Islet of Langerhans (tissue), 1 donor: ENCODE measurements around the gene TDRD7.

Experiments
- FAIRE-seq: peaks from one replicate; lab custom pipeline; 2011; peaks lifted over from hg19 to GRCh38; lab: Jason Lieb, UNC

Gene TDRD7

DNA sequence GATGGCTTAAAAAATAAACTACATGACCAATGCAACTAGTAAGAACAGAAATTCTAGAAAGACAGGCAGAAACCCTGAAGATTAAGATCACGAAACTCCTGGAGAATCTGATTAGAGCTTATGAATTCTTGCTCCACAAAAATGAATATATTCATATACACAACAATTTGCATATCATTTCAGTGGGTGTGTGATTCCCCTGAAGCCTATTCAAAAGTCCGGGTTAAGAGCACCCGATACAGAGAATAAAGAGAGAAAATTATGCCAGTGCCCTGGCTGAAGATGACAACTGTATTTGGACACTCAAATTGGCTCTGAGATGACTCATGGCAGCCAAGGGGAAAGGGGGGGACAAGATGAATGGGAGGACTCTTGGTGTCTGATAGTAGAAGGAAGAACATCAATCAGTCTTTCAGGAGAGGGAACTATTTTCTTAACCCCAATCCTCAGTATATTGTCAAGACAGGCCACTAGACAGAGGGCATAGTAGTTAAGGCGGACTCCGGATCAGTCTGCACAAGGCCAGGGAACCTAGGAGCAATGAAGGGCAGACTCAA is 95.6 kb downstream of the TDRD7 start:
- FAIRE-seq: no peak

DNA sequence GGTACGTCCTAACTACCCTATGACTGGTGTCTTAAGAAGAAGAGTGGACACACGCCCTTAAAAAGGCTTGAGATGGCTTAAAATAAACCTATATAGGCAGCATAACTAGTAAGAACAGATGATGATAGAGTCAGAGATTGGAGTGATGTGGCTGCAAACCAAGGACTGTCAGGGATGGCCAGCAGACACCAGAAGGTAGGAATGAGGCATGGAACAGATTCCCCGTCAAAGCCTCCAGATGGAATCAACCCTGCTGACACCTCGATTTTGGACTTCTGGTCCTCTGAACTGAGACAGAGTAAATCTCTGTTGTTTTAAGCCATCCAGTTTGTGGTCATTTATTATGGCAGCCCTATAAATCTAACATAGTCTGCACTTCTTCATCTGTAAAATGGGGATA is 97.0 kb downstream of the TDRD7 start:
- FAIRE-seq: no peak

DNA sequence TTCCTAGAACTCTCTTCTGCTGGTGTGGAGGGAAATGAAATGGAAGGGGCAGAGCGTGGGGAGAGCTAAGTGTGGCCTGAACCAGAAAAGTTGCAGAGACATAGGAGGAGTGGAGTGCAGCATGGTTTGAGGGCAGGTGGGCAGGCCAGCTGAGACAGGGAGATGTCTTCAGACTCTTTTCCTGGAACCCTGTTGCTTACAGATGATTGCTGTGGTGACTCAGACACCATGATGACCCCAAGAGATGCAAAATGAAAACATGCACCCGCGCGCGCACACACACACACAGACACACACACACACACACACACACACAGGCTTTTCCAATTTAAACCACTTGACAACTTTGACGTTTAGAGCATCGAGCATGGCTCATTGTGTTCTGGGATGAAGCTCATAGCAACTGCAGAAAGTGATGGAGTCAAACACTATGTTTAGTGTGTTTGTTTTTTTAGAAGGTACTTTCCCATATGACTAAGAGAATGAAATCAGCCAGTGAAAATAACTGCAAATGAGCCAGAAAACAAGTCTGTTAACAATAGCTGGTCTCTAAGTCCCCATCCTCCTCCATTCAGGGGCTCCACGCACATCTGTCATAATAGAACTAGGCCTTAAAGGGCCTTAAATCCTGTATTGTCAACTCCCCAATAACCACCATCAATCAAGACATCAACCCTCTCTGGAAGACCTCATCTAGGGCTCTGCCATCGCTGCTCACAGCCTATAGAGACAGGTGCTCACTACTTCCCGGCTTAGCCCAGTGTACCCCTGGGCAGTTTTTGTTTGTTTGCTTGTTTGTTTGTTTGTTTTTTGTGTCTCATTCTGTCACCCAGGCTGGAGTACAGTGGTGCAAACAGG is 99.1 kb downstream of the TDRD7 start:
- FAIRE-seq: peak; percentile 90

DNA sequence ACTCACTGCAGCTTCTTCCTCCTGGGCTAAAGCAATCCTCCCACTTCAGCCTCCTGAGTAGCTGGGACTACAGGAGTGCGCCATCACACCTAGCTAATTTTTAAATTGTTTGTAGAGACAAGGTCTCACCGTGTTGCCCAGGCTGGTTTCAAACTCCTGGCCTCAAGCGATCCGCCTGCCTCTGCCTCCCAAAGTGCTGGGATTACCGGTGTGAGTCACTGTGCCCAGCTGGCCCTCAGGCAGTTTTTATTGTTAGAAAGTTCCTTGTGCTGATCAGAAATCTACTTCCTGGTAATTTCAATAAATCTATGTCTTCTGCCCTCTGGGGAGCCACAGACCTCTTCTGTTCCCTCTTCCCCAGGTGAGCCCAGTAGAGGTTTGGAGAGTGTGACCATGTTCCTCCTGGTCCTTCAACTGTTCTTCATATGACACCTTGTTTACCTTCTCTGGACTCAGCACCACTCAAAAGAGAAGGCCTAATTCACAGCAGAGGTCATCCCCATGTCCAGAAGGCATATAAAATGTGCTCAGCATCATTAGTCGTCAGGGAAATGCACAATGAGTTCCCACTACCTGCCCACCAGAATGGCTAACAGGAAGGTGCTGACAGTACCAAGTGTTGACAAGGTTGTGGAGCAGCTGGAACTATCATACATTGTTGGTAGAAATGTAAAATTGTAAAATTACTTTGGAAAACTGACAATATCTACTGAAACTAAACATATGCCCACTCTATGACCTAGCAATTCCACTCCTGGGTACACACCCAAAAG is 99.9 kb downstream of the TDRD7 start:
- no peak for FAIRE-seq

DNA sequence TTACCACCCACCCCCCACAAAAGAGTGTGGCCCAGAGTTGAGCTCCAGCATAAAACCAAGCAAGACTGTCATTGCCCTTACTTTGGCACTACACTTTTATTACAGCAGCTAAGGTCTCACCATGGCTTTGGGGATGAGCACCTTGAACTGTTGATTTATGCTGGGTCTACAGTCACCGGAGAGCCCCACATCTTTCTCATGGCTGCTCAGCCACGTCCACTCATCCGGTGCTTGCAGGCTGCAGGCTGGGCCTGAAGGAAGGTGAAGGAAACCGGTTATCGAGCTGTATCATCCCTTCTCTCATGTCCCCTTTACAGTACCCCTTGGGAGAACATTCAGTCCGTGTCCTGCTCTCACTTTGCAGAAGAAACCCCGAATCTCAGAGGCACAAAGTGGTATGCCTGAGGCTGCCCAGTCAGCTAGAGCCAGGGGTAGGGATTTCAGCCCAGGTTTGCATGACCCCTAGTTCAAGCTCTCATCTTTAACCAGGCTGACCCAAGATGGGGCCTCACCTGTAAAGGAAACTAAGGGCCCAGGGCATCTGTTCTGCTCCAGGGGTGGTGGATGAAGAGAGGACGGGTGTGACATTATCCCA is 101.2 kb downstream of the TDRD7 start:
- FAIRE-seq: no peak

DNA sequence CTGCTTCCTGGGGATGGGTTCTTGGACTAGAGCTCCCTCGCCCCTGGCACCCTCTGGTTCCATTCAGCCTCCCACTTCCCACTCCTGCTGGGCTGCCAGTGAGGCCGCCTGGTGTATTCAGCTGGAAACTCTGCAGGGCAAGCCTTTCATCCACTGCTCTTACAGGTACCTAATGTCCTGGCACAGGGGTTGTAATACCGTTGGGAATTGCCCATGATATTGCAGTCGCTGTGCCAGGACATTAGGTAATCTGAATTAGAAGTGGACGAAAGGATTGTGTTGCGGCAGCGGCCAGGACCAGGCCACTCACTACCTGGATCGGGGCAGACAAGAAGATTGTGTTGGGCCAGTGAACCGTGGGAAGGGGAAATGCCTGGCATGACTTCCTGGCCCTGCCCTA is 102.6 kb downstream of the TDRD7 start:
- FAIRE-seq: no peak

DNA sequence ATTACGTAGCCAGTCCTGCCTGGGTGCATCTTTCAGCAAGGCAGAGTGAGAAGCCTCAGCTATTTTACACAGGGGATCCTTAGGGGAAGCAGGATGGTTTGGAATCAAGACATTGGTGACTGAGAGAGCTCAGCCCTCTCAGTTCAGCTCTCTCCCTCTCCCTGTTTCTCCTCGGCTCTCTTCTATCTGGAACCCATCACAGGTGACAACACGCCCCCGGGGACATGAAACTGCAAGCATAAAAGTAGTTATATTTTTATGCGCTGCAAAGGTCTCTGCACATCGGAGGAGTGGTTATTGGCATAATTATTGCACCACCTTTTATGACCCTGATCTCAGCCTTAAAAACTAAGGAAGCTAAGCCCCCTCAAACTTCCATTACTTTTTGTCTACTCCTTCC is 103.8 kb downstream of the TDRD7 start:
- no peak for FAIRE-seq

DNA sequence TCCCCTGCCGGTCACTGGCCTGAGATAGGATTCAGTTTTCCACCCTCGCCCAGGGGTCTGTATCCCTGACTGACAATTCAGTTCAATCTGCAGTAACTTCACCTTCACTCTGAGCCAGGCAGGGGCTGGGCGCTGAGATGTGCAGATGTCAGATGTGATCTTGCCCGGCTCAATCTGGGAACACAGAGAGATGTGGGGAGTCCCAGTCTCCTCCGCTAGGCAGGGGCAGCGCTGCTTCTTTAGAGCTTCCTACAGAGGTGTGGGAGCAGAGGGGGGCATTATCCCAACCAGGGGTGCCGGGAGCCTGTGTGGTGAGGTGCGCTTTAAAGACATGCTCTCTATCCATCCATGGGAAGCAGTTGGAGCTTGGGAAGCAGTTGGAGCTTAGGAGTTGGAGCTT is 104.2 kb downstream of the TDRD7 start:
- no peak for FAIRE-seq

DNA sequence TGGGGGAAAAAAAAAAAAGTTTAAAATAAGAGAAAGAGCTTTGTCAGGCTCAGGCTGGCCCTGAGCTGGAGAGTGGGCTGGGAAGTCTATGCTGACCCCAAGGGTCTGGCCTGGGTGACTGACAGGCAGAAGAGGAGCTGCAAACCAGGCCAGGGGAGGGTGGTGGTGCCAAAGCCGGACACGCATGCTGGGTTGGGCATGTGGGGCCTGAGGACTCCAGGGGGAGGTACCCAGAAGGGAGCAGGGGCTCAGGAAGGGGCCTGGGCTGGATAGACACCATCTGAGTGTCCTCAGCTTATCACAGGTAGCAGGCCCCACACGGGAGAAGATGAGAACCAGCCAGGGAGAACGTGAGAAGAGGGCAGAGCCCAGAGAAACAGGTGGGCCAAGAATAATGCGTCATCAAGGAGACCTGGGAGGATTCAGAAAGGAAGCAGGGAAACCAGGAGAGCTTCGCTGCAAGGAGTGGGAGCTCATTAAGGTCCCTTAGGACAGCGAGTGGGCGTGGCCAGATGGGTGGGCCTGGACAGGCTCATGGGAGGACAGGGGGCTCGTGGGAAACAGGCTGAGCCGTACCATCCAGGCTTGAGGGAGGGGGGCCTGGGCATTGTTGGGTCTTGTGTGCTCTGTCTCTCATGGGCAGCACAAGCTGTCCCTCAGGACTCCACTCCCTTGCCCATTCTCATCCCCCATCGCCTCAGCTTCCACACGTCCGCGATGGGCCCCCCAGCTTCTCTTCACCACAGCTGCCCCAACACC is 105.6 kb downstream of the TDRD7 start:
- FAIRE-seq: no peak

DNA sequence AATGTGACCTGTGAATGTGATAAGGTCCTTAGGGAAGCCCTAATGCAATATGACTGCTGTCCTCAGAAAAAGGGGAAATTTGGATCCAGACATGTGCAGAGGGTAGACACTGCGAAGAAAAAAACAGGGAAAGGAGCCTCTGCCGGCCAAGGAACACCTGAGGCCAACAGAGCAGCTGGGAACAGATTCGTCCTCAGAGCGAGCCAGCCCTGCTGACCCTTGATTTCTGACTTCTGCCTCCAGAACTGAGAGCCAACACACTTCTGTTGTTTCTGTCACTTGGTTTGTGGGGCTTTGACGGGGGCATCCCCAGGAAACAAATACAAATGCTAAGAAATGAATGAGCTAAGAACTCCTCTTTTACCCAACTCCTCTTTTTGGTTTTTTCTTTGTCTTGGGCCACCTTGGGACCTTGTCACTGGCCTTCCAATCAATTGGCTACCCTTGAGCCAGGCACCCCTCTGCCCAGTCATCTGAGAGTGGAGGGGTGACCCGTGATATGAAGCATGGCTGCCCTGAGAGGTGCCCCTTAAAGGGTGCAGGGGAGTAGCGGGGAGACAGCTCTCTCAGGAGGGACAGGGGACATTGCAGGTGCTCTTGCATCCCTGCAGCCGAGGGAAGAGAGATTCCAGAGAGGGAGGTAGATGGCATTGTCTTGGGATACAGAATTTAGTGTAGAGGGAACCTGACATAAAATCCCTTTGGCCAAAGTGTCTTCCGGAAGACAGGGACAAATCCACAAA is 106.4 kb downstream of the TDRD7 start:
- no peak for FAIRE-seq

DNA sequence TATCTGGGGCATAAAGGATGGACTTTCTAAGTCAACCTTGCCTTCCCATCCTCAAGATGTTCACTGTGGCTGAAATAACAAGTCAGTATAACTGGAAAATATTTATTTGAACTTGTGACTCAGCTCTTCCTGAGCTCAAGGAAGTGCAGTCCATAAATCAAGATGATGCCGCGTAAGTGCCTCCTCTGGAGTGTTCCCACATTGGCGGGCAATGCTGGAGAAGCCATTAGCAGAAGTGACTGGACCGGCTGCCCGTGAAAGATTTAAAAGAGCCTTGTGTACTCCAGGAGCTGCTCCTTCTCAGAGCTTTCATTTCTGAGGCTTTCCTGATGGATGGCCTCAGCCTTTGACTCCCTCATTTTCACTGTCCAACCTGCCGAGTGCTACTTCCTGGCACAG is 107.0 kb downstream of the TDRD7 start:
- FAIRE-seq: peak; percentile 81

DNA sequence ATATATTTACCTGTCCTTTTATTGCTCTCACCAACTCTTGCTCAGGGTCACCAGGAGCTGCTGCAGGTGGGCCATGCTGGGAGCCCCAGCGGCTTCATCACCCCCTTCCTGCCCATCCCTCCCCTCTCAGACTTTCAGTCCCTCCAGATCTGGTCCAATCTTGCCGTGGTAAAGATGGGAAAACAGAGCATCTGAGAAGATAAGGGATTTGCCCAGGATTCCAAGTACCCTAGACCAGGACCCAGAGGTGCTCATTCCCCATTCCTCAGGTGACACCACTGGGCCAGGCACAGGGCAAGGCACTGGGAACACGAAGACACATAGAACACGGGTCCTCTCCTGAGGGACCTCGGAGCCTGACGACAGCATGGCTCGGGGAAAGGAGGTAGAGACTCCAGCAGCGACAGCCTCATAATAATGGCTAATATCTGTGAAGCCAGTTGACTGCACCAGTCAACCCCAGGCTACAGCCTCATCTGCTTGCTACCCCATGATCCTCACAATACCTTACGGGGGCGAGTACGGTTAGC is 107.6 kb downstream of the TDRD7 start:
- no peak for FAIRE-seq

DNA sequence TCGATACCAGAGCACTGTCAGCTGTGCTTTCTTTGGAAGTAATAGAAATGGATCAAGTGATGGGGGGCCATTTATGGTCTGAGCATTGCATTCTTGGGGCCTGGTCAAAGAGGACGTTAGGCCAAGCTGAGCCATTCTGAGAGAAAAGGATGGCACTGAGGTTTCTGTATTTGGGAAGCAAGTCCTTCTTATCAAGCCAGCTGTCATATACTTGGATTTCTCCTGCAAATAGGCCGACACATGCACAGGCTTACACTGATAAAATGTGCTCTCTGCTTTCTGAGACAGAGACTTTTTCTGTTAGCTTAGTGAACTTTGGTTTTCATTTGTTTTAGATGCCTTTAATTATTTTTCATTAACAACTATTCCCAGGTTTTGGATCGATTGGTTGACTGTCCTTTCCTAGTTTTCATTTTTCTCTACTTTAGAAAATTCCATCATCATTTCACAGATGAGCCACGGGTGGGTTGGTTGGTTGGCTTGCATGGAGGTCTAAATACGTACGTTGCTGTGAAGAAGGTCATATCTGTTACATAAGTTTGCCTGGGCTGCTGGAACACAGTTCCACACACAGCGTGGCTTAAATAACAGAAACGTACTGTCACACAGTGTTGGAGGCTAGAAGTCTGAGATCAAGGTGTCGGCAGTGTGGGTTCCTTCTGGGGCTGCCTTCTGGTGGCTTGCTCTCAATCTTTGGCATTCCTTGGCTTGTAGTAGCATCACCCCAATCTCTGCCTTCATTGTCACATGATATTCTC is 109.9 kb downstream of the TDRD7 start:
- FAIRE-seq: no peak

DNA sequence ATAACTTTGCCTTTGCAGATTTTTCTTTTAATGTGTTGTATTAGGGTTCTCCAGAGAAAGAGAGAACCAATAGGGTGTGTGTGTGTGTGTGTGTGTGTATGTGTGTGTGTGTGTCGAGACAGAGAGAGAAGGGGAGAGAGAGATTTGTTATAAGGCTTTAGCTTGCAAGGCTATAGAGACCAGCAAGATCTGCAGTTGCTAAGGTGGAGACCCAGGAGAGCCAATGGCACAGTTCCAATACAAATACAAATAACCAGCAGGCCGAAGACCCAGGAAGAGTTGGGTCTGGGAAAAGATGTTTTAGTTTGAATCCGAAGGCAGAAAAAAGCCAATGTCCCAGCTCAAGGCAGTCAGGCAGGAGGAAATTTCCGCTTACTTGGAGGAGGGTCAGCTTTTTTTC is 112.5 kb downstream of the TDRD7 start:
- no peak for FAIRE-seq

DNA sequence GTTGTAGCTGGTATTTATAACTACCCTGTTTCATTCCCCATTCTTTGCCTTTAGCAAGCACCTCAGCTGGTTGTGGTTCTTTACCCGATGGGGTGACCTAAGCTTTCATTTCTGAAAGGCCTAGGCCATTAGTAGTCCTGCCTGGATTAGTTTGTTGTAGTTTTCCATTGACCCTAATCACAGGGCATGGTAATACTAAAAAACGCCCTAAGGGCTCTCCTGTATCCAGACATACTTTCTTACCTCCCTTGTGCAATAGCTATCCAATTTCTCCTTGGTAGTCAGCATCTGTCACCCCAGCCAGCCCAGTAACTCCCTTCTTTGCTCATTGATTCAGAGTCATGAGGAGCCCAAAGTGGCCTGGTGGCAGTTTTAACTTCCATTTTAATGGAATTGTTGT is 113.6 kb downstream of the TDRD7 start:
- FAIRE-seq: no peak

DNA sequence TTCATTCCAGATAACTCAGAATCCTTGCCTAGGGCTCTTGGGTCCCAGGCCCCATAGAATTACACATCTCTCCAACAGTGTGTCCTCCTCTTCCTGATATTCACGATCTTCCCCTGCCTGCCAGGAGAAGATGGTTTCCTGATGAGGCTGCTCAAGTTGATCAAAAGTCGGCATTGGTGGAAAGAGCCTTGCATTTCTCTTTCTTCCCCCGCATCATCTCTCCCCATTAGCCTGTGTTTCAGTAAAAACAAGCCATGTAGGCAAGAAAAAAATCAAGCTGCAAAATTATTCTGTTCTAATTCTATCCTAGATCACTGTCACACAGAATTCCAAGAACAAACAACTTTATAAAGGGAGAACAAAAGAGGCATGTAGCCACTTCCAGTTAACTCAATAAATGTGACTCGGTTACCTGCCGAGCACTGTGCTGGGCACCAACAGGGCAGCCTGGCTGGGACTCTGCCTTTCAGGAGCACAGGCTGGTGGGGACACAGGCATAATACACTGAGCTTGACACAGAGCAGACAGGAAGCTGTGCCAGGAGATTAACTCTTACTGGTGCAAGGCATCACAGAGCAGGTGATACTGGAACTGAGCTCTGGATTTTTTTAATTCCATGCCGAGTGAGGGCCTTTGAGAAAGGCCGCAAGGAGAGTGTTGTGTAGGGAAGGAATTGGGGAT is 115.1 kb downstream of the TDRD7 start:
- FAIRE-seq: no peak

DNA sequence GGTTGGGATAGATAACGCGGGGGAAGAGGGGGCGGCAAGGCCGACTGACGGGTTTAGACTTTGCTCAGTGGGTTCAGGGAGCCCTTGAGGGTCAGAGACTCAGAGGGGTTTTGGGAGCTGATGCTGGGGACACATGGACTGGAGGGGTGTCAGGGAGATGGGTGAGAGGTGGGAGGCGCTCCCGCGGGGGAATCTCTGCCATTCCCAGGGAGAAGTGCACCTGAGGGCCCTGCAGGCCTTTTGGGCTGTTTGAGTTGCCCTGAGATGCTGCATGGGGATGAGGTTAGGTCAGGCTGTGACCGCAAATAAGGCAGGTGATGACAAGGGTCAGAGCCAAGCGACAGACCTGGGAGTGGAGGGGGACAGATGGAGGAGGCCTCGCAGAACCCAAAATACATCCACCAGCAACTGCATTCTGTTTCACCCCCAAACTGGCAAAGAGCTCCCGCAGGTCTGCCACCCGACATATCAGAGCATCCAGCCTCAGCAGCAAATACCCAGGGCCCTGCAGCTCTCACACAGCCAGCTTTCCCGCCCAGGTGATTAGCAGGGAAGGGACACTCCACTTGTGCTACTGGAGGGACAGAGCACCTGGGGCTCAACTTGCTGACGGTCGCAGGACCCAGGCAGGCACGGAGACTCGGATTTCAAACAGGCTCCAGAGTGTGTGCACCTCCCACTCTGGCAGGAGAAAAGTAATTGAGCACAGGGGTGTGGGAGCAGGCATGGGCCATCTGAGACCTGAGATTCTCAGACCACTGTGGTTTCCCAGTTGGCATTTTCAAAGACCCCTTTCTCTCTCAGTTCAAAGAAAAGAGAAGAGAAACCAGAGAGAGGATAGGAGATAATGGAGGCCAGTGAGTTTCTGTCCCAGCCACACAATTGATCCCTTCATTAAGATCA is 116.0 kb downstream of the TDRD7 start:
- FAIRE-seq: no peak

DNA sequence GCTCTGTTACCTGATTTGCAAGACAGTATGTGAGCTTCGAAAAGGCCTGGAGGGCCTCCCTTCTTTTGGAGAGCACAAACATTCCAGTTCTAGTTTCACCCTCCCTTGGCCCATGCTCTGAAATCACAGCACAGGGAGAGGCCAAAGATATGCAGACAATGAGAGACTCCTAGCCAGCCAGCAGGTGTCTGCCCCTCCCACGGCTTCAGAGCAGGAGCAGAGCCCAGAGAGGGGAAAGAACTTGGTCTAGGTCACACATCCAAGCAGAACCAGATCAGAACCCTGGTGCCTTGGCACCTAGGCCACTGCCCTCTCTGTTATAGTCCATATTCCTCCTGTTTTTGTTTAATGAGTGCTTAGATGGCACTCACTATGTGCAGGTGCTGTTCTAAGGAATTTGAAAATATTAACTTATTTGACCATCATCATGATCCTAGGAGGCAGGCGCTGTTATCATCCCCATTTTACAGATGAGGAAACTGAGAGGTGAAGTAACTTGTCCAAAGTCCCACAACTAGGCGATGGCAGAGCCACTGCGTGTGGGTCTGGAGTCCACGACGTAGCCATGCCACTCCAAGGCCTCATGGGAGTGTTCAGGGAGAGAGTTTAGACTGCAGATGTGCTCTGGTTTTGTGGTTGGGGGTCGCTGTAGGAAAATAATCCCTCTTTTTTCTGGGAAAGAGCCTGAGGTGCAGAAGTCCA is 116.8 kb downstream of the TDRD7 start:
- no peak for FAIRE-seq
